ENCODE measurements around the gene DDX25. TPM values are rescaled to one million over a fixed set of nuclear protein-coding genes. Genes with fewer than 3 reads are reported as not detected.

Gene DDX25
- total RNA-seq, 1 donor from 2014 or later = not detected

GRCh38 chr11:125948278-125949051 lies 44.2 kb downstream of the DDX25 start:
- intact Hi-C loops (cut with micrococcal nuclease) = no loop called here

GRCh38 chr11:125949271-125950177 lies 45.2 kb downstream of the DDX25 start:
- intact Hi-C loops (cut with micrococcal nuclease) = no loop called here

GRCh38 chr11:125950178-125950490 lies 45.8 kb downstream of the DDX25 start:
- intact Hi-C loops (cut with micrococcal nuclease) = no loop called here

DNA sequence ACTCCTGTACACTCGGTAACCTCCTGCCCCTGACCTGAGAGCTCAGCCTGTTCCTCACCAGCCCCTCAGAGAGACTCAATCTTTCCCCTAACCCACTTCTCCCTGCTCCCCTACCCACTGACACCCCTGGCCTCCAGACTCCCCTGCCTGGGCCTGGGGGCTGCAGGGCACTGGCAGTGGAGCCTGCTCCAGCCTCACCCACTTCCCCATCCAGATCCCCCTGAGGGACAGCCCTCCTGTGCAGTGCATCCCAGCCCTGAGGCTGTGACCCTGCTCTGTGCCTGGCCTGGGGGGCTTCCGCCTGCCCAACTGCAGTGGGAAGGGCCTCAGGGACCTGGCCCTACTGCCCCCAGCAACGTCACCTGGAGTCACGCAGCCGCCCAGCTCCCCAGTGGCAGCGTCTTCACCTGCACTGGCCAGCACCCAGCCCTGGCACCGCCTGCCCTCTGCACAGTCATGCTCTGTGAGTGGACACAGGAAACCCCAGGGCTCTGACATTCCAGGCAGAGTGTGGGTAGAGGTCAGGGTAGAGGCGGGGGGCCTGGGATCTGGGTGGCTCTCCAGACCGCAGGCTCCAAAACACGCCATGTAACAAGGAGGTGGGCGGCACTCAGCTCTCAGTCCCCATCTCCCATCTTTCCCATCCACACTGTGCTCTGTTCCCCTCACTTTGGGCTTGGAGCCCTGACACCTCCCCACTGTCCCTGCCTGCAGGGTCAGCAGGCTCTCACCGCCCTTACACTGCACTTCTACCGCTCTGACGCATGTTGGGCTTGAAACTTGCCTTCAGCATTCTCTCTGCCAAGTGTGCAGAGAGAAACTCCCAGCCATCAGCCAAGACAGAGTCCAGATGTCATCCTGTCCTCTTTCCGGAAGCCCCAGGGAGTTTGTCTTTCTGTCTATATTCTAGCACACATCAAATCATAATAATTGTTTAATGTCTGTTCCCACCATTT lies 46.7 kb downstream of the DDX25 start:
- intact Hi-C loops (cut with micrococcal nuclease) = no loop called here

GRCh38 chr11:125951731-125952130 lies 47.4 kb downstream of the DDX25 start:
- intact Hi-C loops (cut with micrococcal nuclease) = no loop called here

DNA sequence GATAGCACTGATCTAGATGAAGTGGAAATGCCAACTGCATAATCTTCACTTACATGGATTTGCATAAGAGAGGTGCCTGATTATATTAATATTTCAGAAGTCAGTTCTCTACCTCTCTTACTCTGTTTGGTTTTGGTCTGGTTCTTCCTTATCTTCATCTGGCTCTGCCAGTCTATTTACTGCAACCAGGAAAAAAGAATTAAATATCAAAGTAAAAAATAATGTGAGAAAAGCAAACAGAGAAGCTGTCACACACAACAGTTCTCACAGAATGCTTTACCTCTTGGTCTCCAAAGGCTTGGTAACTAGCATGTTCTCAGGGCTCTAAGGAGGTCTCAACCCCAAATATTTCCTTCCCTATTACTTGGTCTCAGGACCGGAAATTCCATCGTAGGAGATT lies 48.3 kb downstream of the DDX25 start:
- intact Hi-C loops (cut with micrococcal nuclease) = no loop called here

DNA sequence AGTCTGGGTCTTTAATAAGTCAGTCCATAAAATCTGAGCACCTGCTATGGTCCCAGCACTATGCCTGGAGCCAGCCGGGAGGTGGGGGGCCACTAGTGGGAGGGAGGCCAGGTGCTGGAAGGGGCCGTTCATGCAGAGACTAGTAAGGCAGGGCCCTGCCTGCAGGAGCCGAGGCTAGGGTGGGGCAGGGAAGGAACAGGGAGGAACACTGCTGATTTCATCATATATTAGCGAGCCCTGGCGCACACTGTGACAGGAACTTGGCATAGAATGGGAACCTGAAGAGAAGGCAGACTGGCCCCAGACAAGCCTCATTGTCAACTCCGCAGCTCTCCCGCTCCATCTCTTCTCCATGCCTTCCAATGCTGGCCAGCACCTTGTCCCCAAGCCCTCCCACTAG lies 48.7 kb downstream of the DDX25 start:
- intact Hi-C loops (cut with micrococcal nuclease) = no loop called here

DNA sequence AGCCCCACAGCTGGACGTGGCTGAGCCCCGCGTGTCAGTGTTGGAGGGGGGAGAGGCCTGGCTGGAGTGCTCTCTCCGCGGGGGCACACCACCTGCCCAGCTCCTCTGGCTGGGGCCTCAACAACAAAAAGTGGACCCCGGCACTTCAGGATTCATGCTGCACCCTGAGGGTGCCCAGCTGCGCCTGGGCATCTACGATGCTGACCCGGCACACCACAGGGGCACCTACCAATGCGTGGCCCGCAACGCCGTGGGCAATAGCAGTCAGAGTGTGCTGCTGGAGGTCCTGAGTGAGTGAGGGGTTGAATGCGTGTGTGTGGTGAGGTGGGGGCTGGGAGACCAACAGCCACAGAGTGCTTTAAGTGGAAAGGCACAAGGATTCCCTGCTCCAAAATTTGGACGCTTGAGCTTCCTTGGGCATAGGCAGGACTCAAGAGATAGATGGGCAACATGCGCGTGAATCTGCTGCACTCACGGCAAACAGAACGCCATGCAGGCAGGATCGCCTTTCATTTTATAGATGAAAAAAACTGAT lies 49.2 kb downstream of the DDX25 start:
- intact Hi-C loops (cut with micrococcal nuclease) = no loop called here

DNA sequence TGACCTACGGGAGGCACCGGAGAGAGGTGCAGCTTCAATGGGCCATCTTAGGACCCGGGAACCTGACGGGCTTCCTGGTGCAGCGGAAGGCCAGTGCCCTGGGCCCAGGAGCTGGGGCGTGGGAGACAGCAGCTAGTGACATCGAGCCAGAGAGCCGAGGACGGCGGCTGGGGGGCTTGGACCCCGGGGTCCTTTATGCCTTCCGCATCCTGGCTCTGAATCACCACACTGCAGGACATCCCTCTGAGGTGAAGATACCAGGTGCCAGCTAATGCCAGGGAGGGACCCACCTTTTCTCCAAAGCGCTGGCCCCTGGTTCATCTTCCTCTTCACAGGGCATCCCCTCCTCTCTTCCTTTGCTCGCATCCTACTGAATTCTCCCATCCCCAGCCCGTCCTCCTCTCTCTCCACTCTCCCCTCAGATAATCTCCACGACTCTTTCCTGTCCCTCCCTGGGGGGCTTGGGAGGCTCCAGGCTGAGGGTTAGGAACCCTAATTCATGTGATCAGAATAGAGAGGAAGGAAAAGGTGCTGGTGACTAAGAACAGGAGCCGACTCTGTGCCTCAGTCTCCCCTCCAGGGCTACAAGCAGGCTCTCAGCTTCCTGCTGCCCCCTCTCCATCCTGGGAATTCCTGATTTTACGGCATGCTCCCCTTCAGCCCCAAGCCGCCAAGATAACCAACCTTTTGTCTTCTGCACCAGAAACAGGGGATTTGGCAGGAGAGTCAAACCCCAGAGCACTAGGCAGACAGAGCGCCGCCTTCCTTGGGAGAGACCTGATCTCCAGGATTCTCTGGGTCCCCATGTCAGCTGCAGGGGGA lies 50.0 kb downstream of the DDX25 start:
- intact Hi-C loops (cut with micrococcal nuclease) = no loop called here

DNA sequence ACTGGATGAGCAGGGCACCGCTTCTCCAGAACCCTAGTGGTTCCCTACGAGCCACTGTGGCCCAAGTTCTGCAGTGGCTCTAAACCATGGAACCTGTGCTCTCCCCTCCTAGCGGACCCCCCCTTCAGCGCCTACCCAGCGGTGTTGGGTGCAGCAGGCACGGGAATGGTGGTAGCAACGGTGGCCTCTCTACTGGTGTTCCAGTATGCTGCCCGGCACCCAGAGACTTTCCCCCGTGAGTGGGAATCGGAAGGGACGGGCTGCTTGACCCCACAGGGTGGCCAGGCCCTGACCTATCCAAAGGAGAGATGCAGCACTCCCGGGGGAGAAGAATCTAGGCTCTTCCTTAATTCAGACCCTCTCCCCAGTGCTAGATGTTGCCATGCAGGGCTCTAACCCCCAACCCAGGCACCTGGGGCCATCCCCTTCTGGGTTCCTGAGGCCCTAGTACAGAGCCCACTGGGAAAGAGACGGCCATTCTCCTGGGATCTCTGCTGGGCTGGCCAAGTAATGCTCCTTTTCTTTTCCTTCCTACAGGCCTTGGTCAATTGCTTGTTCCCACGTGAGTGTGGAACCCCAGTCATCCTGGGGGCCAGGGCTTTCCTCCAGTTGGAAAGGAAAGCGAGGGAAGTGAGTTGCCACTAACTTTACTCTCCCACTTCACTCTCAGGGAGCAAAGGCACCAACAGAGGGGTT lies 50.8 kb downstream of the DDX25 start:
- intact Hi-C loops (cut with micrococcal nuclease) = no loop called here

DNA sequence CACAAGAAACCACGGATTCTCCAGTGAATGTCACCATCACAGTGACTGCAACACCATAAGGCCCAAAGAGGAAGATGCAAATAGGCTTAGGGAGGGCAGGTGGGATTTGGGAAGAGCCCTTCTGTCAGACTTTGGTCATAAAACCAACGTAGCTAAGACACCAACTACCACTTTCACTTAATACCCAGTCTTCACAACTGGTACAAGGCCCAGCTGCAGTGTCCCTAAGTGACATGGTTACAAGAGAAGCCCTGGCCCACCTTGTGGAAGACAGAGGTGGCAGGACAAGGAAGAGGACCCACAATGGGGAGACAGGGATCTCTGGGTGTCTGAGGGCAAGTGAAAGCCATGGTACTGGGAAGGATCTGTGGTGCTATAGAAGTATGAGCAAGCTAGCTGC lies 51.5 kb downstream of the DDX25 start:
- intact Hi-C loops (cut with micrococcal nuclease) = no loop called here

- intact Hi-C loops (cut with micrococcal nuclease) = no loop called here
Measured at GRCh38 chr11:125956391-125957134, 52.3 kb downstream of the DDX25 start.

GRCh38 chr11:125957618-125958332 lies 53.5 kb downstream of the DDX25 start:
- intact Hi-C loops (cut with micrococcal nuclease) = no loop called here

DNA sequence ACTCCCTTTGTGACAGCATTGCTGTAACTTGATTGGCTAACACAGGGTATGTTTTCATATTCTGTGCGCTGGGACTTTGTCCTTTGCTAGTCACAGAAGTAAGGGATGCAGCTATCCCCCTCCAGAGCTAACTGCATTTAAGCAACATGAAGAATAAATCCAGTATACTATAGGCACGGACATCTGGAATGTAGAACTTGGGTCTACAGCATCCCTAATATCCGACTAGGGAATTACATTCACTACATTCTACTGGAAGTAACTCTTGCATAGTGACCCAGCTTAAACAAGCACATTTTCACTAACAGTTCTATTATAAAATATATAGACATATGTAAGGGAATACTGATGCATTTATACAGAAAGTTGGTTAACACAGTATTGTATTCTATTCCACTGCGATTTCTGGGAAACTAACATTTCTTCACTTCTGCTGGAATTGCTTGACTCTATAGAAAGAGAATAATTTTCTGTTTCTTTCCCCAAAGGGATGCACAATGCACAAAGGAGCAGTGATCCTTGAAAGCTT lies 54.6 kb downstream of the DDX25 start:
- intact Hi-C loops (cut with micrococcal nuclease) = no loop called here

DNA sequence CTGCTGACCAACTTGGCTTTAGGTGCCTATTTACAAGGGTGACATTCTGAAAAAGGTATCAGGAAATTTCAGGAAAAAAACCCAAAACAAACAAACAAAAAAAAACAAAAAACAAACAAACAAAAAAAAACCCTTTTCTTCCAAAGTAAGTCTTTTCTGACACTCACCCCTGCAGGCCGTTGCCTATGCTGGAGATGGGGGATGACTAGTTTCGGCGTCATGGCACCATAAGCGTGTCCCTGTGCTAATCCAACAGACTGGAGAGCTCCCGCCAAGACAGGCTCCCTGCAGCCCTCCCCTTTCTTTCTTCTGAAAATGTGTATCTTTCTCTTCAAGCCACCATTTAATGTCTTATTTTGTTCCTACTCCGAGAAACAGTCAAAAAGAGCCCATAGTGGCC lies 55.2 kb downstream of the DDX25 start:
- intact Hi-C loops (cut with micrococcal nuclease) = no loop called here

DNA sequence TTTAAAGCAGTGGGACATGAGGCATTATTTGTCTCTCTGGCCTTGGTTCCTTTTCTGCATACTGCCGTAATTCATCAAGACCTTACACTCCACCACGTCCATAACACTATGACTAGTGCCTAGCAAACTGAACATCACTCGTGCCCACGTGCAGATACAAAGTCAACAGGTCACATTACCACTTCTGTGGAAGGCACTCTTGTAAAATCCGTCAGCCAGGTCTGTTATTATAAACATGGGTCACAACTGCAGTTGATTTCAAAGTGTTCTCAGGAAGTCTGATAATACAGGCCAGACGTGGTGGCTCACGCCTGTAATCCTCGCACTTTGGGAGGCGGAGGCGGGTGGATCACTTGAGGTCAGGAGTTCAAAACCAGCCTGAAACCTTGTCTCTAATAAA lies 55.6 kb downstream of the DDX25 start:
- intact Hi-C loops (cut with micrococcal nuclease) = no loop called here

GRCh38 chr11:125960771-125961170 lies 56.5 kb downstream of the DDX25 start:
- intact Hi-C loops (cut with micrococcal nuclease) = no loop called here

DNA sequence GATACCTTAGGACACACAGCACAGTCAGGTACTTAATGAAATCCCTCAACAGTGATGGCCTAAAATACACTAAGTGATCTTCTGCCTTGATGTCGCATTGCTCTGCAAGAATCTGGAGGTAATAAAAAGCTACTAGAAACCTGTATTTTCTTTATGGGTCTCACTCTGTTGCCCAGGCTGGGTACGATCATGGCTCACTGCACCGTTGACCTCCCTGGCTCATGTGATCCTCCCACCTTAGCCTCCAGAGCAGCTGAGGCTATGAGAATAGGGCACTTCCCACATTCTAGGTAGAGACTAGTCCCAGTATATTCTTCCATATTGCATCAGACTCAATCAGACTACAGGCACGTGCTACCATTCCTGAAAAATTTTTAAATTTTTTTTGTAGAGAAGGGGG lies 63.2 kb downstream of the DDX25 start:
- intact Hi-C loops (cut with micrococcal nuclease) = no loop called here

All from T-helper 1 cell treated with Interleukin-12 subunit alpha and Interleukin-12 subunit beta and Interleukin-4 antibody, amounts not matched to agents 30 ng/mL and 1 ng/mL, for 36 hours (primary cell).